ENCODE results near the gene LRRC8E. TPM values are rescaled to one million over a fixed set of nuclear protein-coding genes. Genes with fewer than 3 reads are reported as not detected.

The LRRC8E gene
- total and polyA plus RNA-seq, 2 of the 8 experiments (the other 6 are each of a cell fraction or from before 2014, with no cell fraction given), result 2.7 to 2.9 TPM

GRCh38 chr19:7909471-7910067 lies 21.3 kb downstream of the LRRC8E start:
- H4K20me1 ChIP-seq (replicated peaks in 1 of 2; ENCODE audit: control insufficient read depth in 1 of 2, insufficient read depth in 2 of 2, low read length in 2 of 2), result peaks cover 5 to 19% of the 10 kb centered on the region in 2 experiments
- peaks cover 0 to 17% of the 10 kb centered on the region in 2 experiments; a peak in 2 of 4 replicates for H3K79me2 ChIP-seq (ENCODE audit: control insufficient read depth in 1 of 2, insufficient read depth in 2 of 2, low read length in 2 of 2)
- no peak overlapping the region for H3K18ac ChIP-seq (ENCODE audit: extremely low read depth, low read length)
- no peak overlapping the region for H2AFZ ChIP-seq (ENCODE audit: low read length)
- no peak overlapping the region for H3K23ac ChIP-seq (ENCODE audit: insufficient read length)
- peaks cover 0 to 3% (median under 1%) of the 10 kb centered on the region in 4 experiments; a peak in 3 of 7 replicates for H3K27me3 ChIP-seq (replicated peaks in 1 of 4; ENCODE audit: control insufficient read depth in 3 of 4, extremely low read depth in 1 of 4, insufficient read depth in 3 of 4, low read length in 3 of 4)
- no peak overlapping the region for H2BK15ac ChIP-seq (ENCODE audit: low read length)
- H3K4ac ChIP-seq (replicated peaks; ENCODE audit: insufficient read length, low read depth, low read length), result no peak overlapping the region
- no peak overlapping the region for H2AK5ac ChIP-seq (ENCODE audit: low read depth, low read length)
- H3K9me3 ChIP-seq (ENCODE audit: insufficient read depth in 2 of 2, low read depth in 1 of 2, low read length in 1 of 2), result no peaks in the 10 kb centered on the region
- H3K14ac ChIP-seq (ENCODE audit: insufficient read length), result no peak overlapping the region
- H3K4me3 ChIP-seq (ENCODE audit: extremely low read depth in 1 of 4, insufficient read depth in 2 of 4, low read depth in 3 of 4, low read length in 4 of 4), result no peak overlapping the region
- no peak overlapping the region for H4K8ac ChIP-seq (ENCODE audit: extremely low read depth, insufficient read depth, low read length)
- H3K23me2 ChIP-seq (ENCODE audit: low read depth, low read length), result peaks cover 2% of the 10 kb centered on the region; the same call in 1 of the 2 replicates
- H2BK120ac ChIP-seq (replicated peaks; ENCODE audit: low read depth, low read length), result no peak overlapping the region
- ChIA-PET CTCF (ENCODE audit: partially characterized antibody) (interaction anchor here (0.7 to 1.6 kb wide), 6 partner anchors 14 to 57 kb away, joined by 3 to 6 read pairs (median 4); partner anchors contain the start of gene PRR36), POLR2A (ENCODE audit: partially characterized antibody) (interaction anchor here (1.5 to 2.3 kb wide), 4 partner anchors 9 to 52 kb away, joined by 4 to 12 read pairs (median 8); partner anchors contain the start of gene TIMM44)
- H3K4me2 ChIP-seq (ENCODE audit: insufficient read depth in 1 of 2, low read depth in 2 of 2, low read length in 2 of 2), result no peak overlapping the region
- no peak overlapping the region for H2BK5ac ChIP-seq (ENCODE audit: low read depth, low read length)
- no peak overlapping the region for H3K56ac ChIP-seq (replicated peaks; ENCODE audit: insufficient read length, low read depth, low read length)
- H2BK12ac ChIP-seq (ENCODE audit: low read depth, low read length), result no peak overlapping the region
- FAIRE-seq (no peak), DNase-seq (ENCODE audit: low read depth in 1 of 2, low spot score in 2 of 2) (no peak)
- peaks cover 7% of the 10 kb centered on the region for H3K79me1 ChIP-seq (ENCODE audit: low read depth, low read length)
- no peak overlapping the region for H4K91ac ChIP-seq (replicated peaks; ENCODE audit: insufficient read length, low read length)
- H3K9ac ChIP-seq (replicated peaks in 1 of 4; ENCODE audit: extremely low read depth in 1 of 4, low read depth in 3 of 4, low read length in 3 of 4), result no peak overlapping the region
- no peak overlapping the region for H2BK20ac ChIP-seq (ENCODE audit: low read length)
- WGBS, 2 experiments (ENCODE audit: extremely low coverage in 1 of 2, insufficient coverage in 1 of 2, insufficient read length in 1 of 2, insufficient replicate concordance in 2 of 2, low coverage in 1 of 2, low lambda C conversion rate in 2 of 2, missing lambda C conversion rate in 1 of 2), result 93% methylated on average over 16 of the region's 21 CpGs; no CpG with 5 or more reads in 1 of the 2 experiments
- H3K36me3 ChIP-seq (ENCODE audit: control insufficient read depth in 2 of 4, insufficient read depth in 4 of 4, low read length in 3 of 4), result peaks cover 5 to 30% (median 16%) of the 10 kb centered on the region in 4 experiments; a peak in 5 of 8 replicates
- no peak overlapping the region for H3K27ac ChIP-seq (ENCODE audit: low read depth, low read length)
- no peak overlapping the region for H4K5ac ChIP-seq (ENCODE audit: insufficient read length, low read depth, low read length)
- H3K4me1 ChIP-seq (replicated peaks in 1 of 4; ENCODE audit: control insufficient read depth in 3 of 4, insufficient read depth in 4 of 4, low read length in 3 of 4), result peaks cover 0 to 3% (median 3%) of the 10 kb centered on the region in 4 experiments; a peak in 5 of 7 replicates
- TF ChIP-seq BCL11A (IDR thresholded peaks at IDR 0.05; ENCODE audit: low read depth in 2 of 2, low read length in 2 of 2) (no peak), JUN (IDR thresholded peaks at IDR 0.05; ENCODE audit: low read depth, low read length) (no peak)

Data from H1 (cell line).